ENCODE measurements around the gene BPHL.

GRCh38 chr6:3195695-3196497 lies 77.4 kb downstream of the BPHL start:
- no peak for TF ChIP-seq CTCF (IDR thresholded peaks at IDR 0.05)
- no peak for TF ChIP-seq POLR2AphosphoS5 (IDR thresholded peaks at IDR 0.05; ENCODE audit: insufficient read depth in 1 of 2, low read depth in 1 of 2)

Data from vagina (tissue), 2 donors.